GM18511 (cell line): ENCODE results near the gene AP4E1.
"Not testable (repeated sequence)": the region's sequence is repeated elsewhere in the genome, so short reads cannot be mapped to it uniquely, and the experiment has no call there.

Source experiments
- ATAC-seq: cut with Tn5 transposase; IDR thresholded peaks from one replicate; pipeline ENCODE4 v1.9.1; 2021; ENCODE audit warnings: mild to moderate bottlenecking, moderate library complexity; ENCODE audit not compliant: unreplicated experiment

Gene AP4E1

DNA sequence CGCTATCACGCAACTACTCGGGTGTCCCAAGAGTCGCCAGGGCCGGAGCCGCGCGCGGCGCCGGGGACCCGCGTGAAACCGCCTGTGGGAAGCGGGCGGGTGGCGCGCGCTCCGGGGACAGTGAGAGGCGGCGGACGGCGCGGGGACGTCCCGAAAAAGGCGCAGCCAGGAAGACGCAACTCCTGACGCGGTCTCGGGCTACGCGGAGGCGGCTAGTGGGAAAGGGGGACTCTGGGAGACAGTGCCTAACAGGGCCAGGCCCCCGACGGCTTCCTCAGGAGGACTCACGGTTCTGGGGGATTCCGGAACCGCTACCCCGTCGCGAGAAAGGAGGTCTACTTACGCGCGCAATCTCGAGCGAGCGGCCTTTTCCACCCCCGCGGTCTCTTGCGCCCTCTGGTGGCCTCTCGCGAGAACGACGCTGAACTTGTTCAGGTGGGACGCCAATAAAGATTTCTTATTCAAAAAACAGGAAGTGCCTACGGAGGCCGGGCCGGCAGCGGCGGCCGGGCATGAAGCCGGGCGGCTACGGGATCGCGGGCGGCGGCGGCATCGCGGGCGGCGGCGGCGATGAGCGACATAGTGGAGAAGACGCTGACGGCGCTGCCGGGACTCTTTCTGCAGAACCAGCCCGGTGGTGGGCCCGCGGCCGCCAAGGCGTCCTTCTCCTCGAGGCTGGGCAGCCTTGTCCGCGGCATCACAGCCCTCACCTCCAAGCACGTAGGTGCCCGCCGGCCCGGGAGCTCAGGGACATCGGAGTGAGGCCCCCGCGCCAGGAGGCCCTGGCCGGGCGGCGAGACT, at the start of gene AP4E1:
AP4E1 (plus strand) TSS at position 475 of the 801 bp plus-strand sequence; CDS start at position 571, 96 bp downstream.
- ATAC-seq: peak; percentile 48

DNA sequence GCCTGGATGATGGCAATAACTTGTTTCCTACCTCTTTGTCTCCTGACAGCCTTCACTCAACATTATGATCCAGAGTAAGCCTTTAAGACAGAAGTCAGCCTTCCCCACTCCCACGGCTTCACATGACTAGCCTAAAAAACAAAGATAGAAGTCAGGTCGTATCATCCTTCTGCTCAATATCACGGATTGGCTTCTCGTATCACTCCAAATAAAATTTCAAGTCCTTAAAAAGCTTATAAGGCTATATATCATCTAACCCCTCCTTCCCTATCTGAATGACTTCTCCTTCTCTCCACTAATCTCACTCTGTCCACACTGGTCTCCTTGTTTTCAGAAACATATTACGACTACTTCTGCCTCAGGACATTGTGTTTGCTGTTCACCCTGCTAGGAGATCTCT, 47.7 kb upstream of the AP4E1 start:
- no peak for ATAC-seq

DNA sequence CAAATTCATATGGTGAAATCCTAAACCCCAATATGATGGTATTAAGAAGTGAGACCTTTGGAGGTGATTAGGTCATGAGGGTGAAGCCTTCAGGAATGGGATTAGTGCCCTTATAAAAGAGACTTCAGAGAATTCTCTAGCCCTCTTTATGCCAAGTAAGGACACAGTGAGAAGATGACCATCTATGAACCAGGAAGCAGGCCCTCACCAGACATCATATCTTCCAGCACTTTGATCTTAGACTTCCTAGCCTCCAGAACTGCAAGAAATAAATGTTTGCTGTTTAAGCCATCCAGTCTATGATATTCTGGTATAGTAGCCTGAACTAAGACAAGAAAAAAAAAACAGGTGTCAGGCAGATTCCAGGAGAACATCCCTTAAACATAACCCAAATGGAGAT, 45.9 kb upstream of the AP4E1 start:
- ATAC-seq: no peak

DNA sequence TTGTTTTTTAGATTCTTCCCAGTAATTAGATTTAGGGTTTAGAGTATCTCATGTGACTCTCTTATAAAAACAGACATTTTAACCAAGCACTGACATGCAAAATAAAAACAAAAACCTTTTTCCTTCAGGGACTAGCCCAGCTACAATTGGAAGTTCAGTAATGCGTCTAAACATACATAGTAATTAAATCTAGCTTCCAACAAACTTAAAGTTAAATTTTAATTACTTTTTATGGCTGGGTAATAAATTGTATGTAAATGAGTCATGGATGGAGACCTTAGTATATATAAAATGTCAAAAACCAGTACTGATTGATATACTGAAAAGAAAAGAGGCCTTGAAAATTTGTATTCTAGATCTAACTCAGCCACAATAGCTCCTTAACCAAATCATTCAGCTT, 43.6 kb upstream of the AP4E1 start:
- ATAC-seq: no peak

DNA sequence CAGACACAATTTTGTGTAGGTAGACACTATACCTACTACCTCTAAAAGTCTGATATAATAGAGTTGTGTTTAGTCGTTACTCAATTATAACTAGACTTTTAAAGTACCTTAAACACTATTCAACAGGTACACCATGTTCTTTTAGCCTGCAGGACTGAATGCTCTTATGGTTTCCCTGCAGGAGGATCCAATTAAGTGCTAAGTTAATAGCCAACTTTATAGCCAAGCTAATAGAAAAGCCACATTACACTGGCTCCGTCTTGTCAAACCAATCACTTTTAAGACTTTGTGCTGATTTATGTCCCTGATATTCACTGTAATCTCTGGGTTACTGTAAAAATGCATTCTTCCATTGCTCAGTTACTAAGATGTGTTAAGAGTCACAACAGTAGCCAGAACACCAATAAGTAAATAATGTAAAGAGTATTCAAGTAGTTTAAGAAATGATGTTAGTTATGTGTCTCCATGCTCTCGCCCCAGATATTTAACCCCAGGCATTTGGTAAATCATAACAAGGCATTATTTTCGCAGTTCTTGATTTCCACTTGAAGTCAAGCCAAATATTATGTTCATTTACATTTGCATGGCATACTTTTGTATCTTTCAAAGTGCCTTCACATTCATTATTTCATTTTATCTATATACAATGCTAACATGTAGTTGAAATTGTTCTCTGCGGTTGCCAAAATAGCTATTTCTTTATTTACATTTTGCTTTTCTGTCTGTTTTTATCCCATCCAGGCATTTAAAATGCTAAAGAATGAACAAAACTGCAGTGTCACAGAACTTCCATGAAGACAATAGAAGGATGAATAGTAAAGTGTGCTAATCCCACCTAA, 42.7 kb upstream of the AP4E1 start:
- ATAC-seq: no peak

DNA sequence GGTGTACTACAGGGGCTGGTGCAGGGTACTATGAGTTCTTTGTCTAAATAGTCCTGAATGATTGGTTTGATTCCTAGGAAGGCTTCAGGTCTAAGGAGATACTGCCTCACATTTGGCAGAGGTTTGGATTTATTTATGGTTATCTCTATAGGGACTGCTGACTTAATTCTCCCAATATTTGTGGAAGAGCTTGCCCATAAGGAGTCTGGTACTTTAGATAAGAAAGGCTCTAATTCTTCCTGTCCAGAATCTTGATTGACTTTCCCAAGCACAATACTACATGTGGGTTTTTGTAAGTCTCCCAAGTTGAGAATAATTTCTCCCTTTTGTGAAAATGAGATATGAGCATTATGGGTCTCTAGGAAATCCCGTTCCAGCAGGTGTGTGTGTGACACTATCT, 36.7 kb upstream of the AP4E1 start:
- ATAC-seq: no peak

DNA sequence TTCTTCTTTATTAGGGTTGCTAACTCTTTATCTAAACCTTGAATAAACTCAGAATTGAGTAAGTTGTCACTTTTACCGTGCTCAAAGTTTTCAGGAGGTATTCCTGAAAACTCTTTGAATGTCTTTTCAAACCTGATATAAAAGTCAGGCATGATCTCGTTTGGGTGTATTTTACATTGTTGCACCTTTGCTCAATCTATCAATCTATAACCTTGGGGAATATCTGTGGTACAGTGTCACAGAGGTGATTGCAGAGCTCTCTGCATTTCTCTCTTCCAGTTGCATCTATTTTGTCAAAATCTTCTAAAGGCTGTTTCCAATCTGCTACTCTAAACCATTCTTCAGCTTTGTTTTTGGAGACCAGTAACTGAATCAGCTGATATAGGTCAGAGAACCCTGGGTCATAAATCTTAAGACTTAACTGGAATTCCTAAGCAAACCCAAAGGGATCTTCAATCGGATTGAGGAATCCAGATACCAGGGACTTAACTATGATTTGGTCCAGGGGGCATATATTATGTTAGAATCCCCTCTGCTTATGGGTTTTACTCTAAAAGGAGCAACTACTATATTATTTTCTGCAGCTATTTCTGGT, 35.6 kb upstream of the AP4E1 start:
- no peak for ATAC-seq

DNA sequence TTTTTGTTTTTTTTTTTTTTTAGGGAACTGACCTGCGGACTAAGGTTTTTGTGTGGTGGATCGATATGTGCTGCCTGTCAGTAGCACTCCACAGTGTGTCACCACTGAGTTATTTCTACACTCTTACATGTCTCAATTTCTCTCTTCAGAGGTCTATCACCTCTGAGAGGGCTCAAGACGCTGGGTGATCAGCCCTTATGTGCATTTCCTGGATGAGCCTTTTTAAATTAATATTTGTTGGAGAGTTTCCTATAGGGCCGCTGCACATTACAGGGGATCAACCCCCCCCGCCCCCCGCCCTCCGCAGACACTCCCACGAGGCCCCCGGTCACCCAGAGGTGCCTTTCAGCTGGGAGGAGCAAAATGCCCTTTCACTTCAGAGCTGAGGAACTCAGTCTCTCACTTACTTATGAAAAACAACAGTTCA, 34.5 kb upstream of the AP4E1 start:
- ATAC-seq: peak; percentile 88

DNA sequence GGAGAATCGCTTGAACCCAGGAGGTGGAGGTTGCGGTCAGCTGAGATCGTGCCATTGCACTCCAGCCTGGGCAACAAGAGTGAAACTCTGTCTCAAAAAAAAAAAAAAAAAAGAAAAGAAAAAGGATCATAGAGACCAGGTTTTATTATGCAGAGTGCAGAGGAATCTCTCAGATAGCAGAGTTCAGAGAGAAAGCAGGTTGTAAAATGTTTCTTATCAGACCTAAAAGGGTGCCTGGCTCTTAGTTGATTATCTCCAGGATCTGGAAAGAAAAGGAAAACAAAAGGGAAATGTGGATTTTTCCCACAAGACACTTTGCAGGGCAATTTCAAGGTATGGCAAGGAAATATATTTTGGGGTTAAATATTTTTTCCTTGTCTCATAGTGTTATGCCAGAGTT, 33.2 kb upstream of the AP4E1 start:
- not testable (repeated sequence) for ATAC-seq

DNA sequence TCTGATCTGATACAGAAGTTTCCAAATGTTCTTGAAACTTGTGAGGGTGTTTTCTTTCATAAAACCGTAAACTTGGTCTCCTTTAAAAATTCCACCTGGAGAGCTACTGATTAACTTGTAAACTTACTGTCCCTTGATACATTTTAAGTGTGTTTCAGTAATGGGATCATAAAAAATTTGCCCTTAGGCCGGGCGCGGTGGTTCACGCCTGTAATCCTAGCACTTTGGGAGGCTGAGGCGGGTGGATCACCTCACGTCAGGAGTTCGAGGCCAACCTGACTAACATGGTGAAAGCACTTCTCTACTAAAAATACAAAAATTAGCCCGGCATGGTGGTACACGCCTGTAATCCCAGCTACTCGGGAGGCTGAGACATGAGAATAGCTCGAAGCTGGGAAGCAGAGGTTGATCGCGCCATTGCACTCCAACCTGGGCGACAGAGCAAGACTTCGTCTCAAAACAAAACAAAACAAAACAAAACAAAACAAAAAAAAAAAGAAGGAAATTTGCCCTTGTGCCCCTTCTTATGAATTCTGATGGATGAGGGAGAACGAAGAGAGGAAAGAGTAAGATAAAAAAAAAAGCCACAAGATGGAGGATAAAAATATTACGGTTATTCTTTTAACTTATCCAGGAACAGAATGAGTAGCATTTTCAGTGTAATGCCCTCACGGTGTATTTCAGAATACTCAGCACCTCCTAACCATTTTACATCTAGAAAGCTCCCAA, 32.1 kb upstream of the AP4E1 start:
- no peak for ATAC-seq

DNA sequence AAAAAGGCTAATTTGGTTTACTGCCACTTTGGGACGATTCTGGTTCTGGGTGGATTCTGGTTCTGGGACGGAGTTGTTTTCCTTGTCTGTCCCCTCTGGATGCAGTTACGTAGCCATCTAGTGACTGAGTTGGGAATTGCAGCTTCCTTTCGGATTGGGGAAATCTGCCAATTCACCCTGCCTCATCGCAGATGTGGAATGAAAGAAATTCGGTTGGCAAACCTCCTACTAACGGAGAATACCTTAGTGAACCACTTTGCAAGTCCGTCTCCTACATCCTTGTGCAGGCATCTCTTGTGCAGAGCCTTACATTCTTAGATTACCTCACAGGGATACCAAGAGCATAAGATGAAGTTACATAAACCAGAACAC, 31.5 kb upstream of the AP4E1 start:
- ATAC-seq: no peak

DNA sequence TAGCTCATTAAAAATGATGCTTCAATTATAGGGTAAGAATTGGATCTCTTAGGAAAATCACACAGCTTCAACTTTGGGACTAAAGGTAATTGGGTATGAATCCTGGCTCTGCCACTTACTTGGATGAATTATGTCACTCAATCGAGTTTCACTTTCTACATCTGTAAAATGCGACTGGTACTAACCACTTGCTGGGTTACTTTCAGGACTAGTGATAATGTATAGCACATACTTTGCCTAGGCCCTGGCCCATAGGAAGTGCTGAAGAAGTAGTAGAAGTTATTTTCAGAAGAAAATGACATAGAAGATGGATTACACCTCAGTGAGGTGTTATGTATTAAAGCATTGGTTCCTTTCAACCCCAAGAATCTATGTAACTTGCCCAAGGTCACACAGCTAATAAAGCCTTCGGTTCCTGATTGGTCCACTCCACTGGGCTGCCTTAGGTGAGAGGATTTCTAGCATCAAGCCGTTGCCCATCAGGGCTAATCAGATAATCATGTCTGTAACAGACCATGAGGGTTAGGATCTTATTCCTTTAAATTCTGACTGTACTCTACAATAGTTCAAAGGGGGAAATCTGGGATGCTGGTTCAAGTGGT, 29.4 kb upstream of the AP4E1 start:
- peak; percentile 49 for ATAC-seq

DNA sequence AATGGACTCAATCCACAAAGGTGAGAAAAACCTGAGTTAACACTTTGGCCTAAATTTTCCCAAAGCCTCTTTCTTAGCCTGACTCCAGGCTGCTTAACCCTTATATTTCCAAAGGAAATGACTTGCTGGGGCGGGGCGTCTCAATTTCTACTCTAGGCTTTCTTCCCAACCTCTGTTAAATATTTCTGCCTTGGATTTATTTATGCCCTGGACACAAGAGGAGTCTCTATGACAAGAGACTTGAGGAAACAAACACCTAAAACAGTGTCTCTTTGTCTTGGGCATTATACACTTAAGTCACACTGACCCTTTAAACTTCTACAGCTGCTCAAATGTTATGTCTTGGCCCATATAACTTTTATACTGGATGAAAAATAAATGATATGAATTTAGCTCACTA, 28.3 kb upstream of the AP4E1 start:
- ATAC-seq: no peak

DNA sequence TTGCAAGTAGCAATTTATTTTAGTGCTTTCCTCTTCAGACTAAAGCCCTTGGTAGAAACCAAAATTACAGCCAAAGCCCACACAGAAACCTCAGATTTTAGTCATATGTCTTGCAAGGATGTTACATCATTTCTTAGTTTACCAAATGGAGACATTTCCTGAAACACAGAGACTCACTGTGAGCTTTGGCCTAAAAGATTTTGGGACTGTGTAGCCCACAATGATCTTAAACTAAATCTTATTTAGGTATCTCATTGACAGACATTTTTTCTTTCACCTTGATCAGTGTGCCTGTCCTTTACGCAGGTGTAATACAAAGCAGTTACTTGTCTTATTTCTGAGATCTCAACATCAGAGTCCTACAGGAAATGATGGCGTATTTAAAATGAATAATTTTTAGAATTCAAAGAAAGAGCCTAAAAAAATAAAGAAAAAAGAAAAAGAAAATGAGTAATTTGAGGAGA, 27.8 kb upstream of the AP4E1 start:
- ATAC-seq: peak; percentile 43

DNA sequence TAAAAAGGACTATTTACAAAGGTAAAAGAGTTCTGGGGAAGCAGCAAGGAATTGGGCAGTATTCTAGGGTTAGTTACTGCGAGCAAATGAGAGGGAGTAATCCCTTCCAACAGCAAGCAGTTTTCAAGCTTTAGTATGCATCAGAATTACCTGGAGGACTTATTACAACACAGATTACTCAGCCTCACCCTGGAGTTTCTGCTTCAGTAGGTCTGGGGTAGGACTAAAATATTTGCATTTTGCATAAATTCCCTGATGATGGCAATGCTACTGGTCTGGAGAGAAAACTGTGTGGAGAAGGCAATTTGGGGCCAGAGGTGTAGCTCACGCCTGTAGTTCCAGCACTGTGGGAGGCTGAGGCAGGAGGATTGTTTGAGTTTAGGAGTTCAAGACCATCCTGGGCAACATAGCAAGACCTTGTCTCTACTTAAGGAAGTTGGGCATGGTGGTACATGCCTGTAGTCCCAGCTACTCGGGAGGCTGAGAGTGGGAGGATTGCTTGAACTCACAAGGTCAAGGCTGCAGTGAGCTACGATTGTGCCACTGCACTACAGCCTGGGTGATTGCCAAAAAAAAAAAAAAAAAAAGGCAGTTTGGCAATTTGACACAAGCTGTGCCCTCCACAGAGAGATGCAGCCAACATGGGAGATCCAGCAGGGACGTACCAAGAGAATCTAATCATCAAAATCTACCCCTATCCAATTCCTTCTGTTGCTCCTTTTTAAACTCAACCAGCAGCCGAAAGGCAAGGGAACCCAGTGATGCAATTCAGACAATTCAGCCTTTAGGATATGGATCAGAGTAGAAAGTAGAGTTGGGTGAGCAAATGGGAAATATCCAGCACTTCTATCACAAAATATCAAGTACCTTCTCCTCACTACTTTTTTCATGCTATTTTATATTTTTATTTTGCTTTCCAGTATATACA, 27.1 kb upstream of the AP4E1 start:
- ATAC-seq: no peak

DNA sequence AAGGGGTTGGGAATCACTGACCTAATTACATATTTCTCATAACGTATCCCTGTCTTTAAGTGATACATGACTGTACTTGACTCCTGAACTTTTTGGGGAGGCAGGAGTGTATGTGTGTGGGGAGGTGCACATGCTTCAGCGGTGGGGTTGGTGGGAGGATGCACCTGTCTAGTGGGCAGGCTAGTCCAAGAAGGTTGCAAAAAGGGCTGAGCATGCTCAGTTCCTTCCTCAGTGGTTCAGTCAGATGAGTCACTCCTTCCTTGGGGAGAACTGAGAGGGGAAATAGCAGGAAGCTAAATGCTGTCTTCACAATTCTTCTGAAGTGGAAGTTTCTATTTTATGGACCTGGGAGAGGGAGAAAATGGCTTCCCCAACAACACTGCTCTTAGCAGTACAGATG, 24.6 kb upstream of the AP4E1 start:
- ATAC-seq: no peak

DNA sequence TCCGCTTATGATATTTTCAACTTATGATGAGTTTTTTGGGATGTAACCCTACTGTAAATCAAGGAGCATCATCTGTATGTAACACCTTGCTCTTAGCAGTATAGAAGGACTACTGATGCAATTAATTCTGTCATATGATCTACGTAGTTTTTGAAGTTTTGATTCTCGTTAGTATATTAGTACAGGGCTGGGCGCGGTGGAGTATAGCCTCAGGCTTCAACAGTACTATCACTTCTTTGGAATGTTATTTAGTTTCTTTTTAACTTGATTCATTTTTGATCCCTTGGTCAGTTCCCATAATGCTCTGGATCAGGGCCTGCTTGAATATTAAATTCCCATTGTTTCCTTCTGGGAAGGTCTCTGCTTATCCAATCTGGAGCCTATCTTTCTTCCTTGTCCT, 23.9 kb upstream of the AP4E1 start:
- no peak for ATAC-seq

DNA sequence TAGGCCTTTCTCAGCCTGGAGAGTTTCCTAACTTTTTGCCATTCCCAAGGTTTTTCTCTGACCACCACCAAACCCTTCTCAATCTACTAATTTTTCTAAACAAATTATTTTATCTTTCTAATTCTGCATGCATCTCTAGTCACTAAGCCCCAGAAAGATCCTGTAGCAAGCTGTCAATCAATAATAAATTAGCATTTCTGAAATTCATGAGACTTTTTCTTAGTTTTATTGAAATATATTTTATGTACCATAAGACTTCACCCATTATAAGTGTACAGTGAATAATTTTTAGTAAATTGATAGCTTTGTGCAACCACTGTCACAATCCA, 22.4 kb upstream of the AP4E1 start:
- no peak for ATAC-seq

DNA sequence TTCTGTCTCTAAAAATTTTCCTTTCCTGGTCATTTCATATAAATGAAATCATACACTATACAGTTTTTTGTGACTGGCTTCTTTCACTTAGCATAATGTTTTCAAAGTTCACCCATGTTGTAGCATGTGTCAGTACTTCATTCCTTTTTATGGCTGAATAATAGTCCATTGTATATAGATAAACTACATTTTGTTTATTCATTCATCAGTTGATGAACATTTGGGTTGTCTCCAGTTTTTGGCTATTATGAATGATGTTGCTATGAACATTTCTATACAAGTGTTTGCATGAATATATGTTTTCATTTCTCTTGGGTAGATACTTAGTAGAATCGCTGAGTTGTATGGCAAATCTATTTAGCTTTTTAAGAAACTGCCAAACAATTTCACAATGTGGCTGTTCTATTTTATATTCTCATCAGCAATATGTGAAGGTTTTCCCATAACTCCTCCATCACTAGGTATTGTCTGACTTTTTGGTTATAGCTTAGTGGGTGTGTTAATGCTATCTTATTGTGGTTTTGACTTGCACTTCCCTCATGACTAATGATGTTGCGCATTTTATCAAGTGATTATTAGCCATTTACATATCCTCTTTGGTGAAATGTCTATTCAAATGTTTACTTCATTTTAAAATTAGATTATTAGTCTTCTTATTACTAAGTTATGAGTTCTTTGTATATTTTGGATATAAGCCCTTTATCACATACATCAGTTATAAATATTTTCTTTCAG, 21.7 kb upstream of the AP4E1 start:
- ATAC-seq: no peak
